Fibroblast of skin of right biceps (primary cell): ENCODE data around the gene DNAAF9.
"Not testable (repeated sequence)": the region's sequence is repeated elsewhere in the genome, so short reads cannot be mapped to it uniquely, and the experiment has no call there.

Source experiments
- DNase-seq: peaks from one replicate; pipeline ENCODE4 v3.0.0-alpha.2; 2013

DNAAF9 gene

DNA sequence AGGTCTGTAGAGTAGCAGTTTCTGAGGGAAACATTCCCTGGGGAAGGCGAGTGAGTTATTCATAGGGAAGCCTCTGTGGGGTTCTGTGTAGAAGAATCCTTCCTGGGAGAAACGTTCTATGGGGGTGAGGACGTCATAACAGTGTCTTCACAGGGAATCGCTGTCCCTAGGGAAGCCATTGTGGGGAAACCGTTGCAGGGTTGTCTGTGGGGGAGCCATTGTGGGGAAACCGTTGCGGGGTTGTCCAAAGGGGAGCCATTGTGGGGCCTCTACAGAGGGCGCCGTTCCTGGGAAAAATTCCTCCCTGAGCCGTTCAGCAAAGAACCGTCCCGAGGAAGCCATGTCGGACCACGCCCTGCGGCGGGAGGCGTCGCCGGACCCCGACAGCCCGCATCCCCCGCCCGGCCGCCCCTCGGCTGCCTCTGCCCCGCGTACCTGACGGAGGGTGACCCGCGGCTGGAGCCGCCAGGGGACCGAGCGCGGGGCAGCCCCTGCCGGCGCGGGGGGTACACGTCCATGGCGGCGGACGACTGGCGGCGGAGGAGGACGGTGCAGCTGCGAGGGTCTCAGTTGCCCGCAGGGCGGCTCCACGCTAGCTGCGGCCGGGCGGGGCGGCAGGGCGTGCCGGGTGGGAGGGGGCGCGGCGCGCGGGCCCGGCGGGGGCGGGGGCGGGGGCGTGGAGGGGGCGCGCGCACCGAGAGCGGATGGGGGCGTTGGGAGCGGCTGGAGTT is at the start of gene DNAAF9:
Gene DNAAF9 (minus strand): TSS at position 630 of the 731 bp plus-strand sequence. CDS start 112 bp downstream, at position 518.
- DNase-seq = peak; percentile 67

DNA sequence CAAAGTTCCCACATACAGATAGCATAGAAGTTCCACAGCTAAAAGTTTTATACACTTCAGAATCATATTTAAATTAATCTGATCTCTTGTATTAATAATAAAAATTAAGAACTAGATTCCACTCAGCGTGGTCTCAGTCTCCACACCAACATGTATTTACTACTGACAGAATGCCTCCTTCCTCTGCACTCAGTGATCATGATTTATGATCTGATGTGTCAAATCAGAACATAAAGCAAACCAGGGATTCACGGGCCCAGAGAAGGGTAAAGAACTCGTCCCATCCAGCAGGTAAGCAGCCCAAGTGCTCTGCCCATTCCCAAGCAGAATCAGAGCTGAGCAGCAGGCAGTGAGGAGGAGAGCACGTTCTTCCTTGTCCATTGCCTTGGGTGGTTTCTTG is 49.2 kb upstream of the DNAAF9 start:
- no peak for DNase-seq

DNA sequence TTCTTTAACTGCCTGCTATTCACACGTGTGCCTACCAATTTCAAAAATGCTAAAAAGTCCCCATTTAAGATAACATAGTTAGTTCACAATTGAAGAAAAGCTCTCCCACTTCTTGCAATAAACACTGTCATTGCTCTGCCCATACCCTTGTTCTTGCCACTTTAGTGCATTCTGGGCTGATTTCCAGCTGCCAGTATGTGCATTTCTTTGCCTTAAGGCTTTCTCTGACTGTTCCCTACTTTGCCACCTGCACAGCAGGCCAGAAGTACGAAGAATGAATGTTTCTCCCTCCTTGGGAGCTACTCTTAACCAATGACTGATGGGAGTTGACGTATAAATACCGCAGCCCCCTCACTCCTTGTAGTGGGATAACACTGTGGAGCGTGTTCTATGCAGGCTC is 47.4 kb upstream of the DNAAF9 start:
- no peak for DNase-seq

DNA sequence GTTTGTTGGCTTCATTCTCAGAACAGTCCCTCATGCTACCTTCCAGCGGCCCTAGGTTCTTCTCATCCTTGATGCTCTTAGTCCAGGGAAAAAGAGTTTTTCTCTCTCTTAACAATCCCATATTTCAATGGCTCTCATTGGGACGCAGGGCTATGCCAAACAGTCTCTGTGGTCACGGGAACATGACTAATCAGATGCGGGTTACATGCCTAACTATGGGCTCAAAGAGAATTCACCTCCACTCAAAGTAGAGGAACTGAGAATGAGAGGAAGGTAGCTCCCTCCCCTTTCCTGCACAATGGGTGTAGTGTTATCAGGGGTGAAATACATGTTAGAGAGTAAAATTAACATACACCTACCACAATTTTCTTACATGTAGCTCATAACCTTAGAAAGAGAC is 45.2 kb upstream of the DNAAF9 start:
- no peak for DNase-seq

DNA sequence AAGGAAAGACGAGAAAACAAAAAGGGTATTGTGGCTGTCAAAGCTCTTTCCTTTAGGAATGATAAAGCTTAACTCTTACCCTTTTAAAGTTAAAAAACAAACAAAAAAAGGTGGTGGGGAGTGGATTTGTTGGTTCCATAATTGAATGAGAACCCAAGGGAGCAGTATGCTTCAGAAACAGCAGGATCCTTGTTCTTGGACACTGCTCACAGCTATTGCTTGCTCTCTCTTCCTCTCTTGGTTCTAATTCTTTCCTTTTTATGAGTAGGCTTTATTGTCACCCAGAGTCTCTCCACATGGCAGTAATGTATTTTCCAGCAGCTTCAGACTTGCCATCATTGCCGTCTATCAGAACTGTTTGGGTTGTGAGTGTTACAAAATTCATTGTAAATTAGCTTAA is 44.7 kb upstream of the DNAAF9 start:
- DNase-seq = no peak

DNA sequence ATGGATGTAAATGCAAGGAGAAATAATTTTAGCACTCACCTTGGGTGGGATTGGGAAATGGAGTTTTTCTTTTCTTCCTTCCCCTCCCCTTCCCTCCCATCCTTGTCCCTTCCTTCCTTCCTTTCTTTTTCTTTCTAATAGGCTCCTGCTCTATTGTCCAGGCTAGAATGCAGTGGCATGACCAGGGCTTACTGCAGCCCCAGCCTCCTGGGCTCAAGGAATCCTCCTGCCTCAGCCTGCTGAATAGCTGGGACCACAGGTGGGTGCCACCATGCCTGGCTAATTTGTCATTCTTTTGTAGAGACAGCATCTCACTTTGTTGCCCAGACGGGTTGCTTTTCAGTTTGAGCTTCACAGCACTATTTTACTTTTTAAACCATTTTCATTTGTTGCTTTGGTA is 41.9 kb upstream of the DNAAF9 start:
- no peak for DNase-seq

DNA sequence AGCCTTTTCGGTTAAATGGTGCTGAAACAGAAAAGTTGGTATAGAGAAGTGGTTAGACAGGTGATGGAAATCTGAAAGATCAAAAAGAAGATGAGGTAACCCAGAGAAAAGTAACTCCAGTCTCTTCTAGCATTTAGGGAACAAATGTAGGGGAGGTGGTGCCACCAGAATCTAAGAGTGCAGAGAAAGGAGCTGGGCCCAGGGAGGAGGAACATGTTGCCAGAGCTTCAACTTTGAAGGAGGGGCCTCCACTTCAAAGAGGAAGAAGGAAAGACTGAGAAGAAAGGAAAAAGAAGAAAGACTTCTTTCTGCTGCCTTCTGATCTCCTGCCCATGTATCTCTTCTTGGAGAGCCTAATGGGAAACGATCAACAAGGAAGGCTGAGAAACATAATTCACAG is 39.9 kb upstream of the DNAAF9 start:
- DNase-seq = no peak

DNA sequence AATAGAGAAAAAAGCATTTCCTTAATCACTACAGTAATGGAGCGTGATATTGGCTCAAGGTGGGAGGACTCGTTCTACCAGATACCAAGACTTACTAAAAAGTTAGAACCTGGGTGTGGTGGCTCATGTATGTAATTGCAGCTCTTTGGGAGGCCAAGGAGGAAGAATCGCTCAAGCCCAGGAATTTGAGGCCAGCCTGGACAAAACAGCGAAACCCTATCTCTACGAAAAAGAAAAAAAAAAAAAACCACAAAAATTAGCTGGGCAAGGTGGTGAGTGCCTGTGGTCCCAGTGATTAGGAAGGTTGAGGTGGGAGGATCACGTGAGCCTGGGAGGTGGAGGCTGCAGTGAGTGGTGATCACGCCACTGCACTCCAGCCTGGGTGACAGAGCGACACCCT is 39.3 kb upstream of the DNAAF9 start:
- no peak for DNase-seq

DNA sequence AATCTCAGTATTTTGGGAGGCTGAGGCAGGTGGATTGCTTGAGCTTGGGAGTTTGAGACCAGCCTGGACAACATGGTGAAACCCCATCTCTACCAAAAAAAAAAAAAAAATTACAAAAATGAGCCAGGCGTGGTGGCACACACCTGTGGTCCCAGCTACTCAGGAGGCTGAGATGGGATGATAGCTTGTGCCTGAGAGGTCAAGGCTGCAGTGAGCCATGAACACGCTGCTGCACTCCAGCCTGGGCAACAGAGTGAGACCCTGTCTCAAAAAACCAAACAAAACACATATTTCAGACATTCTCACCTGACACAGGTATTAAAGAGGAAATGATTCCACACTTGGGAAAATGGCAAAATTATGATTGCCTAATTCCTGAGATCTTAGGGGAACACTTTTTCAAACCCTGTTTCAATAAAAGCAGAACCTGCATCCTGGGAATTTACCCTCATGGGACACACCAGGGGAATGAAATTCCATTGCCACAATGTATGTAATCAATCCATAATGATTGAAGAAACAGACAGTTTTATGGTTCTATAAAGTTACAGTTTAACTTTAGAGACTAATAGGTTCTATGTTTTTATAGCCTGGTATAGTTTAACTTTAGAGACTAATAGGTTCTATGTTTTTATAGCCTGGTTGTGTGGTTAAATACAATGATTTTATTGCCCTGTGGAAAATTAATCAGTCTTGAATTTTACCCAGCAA is 29.6 kb upstream of the DNAAF9 start:
- no peak for DNase-seq

DNA sequence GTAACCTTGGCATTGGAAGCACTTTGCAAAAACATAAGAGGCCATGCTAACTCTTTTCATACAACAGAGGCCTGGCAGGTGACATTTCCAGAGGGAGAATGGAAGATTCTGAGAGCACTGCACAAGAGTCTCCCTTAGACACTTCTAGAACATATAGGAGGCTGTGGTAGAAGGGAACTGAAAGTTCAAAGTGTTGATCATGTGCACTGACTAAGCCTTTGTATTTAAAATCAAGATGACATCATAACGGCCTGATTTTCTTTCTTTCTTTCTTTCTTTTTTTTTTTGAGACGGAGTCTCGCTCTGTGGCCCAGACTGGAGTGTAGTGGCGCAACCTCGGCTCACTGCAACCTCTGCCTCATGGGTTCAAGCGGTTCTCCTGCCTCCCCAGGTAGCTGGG is 26.8 kb upstream of the DNAAF9 start:
- DNase-seq = no peak

DNA sequence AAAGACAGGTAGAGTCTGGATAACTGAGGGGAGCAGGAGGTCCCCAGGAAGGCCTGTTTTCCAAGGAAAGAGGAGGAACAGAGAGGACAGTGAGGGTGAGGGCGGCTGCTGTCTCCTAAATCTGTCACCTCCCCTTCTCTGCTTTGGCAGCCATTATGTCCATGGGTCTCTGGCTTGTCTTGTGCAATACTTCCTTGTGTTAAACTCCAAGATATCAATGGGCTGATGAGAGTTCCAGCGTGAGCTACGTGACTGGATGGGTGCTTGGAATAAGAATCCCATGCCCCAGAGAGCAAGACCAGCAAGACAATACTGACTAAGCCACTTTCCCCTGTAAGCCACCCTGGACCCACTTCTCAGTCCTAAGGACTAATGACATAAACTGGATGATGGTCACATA is 26.3 kb upstream of the DNAAF9 start:
- DNase-seq = no peak

DNA sequence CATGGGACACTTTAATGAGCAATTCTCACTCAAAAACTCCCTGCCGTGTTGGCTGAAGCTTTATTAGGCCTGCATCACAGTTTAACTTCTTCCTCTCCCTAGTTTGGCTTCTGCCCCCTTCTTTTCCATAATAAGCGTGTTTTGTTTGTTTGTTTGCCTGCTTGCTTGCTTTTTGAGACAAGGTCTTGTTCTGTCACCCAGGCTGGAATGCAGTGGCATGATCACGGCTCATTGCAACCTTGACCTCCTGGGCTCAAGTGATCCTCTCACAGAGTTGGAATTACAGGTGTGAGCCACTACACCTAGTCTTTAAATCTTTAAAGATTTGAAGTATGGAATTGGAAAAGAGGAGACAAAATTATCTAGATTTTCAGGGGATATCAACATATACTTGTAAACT is 25.4 kb upstream of the DNAAF9 start:
- DNase-seq = no peak

DNA sequence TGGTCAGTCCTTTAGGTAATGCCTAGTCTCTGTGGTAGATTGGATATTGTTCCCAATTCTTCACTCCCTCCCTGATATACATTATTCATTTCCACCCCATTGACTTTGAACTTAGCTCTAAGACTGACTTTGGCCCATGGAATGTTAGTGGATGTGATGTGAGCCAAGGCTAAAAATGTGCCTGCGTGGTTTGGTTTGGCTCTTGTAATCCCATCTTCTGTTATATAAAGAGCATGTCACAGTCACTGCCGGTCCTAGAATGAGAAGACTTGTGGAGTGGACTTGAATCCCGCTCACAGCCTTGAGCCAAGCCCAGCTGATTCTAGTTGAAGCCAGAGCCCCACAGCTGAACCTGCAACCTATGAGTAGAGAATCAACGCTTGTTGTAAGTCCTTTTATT is 23.6 kb upstream of the DNAAF9 start:
- peak; percentile 2 for DNase-seq

DNA sequence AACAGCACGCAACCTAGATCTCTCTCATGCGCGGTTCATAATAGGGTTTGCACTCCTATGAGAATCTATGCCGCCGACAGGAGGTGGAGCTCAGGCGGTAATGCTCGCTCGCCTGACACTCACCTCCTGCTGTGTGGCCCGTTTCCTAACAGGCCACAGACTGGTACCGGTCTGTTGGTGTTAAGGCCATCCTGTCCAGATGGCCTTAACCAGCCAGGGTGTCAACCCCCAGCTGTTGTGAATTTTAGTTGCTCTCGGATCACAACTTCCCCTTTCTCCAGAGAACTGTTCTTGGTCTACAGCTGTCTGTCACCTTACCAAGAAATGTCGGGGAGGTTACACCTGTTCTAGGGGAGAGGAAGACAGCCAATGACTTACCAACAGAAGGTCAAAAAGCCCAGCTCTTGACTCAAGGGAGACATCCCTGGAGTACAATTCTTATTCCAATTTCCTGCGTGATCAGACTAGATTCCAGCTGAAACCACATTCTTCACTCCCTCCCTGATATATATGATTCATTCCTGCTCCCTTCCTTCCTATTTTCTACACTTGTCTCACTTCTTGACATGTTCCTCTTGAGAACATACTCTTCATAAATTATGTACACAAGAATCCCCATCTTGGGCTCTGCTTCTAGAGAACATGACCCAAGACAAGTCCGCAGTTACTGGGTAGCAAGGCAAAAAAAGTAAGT is 23.1 kb upstream of the DNAAF9 start:
- no peak for DNase-seq

DNA sequence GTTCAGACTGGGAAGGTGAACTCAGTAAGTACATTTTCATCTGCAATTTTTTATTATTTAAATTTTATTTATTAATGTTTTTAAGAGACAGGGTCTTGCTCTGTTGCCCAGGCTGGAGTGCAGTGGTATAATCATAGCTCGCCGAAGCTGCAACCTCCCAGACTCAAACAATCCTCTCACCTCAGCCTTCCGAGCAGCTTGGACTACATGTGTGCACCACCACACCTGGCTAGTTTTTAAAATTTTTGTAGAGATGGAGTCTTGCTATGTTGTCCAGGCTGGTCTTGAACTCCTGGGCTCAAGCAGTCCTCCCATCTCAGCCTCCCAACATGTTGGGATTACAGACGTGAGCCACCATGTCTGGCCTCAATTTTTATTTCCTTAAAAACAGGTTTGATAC is 19.3 kb upstream of the DNAAF9 start:
- DNase-seq = not testable (repeated sequence)

DNA sequence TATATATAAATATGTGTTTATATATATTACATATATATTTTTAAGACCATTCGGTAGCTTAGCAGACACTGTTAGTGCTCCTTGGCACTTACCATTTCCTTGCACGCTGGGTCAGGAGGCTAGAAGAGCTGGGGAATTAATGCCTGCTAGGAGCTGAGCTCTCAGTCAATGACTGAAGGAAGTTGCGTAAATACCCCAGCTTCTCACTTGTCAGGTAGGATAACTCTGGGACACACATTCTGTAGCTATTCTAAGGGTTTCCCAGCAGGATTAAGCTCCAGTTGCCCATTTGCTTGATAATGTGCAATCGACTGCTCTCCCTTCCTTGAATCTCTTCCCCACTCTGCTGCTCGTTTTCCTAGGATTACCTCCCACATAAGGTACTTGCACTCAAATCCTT is 15.7 kb upstream of the DNAAF9 start:
- no peak for DNase-seq

DNA sequence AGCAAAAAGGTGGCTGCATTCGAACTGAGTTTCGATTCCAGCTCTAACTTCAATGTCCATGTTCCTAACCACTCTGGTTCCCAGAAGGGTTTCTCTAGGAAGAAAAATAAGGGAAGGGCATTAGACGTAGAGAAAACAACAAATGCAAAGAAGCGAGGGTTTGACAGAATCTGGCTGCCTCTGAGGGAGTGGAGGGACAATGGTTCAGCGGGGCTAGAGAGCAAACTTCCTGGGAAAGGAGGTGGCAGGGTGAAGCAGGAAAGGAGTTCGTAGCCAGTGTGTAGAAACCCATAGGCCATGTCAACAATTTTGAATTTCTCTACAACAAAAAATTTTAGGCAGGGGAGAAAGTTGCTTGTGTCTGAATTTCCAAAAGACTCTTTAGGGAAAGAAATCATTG is 14.5 kb upstream of the DNAAF9 start:
- no peak for DNase-seq

DNA sequence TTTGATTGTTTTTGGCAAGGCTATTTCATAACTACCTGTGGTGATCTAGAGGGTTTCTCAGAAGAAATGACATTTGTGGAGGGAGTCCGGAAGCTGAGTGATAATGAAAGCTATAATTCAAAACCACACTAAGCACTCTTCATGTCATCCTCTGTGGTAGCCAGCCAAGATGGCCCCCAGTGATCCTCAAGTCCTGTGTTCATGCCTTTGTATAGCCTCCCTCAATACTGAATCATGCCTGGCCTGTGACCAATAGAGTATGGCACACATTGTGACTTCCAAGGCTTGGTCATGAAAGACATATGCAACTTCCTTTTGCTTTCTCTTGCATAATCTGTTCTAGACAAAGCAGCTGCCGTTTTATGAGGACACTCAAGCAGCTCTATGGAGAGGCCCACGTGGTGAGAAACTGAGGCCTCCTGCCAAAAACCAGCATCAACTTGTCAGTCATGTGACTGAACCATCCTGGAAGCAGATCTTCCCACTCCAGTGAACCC is 12.8 kb upstream of the DNAAF9 start:
- peak; percentile 63 for DNase-seq

DNA sequence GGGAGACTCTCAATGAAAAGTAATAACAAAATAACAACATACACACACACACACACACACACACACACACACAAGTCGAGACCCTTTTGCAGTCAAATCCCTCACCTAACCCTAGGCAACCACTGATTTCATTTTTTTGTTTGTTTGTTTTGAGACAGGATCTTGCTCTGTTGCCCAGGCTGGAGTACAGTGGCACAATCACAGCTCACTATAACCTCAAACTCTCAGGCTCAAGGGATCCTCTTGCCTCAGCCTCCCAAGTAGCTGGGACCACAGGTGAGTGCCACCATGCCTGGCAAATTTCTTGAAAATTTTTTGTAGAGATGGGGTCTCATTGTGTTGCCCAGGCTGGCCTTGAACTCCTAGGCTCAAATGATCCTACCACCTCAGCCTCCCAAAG is 10.7 kb upstream of the DNAAF9 start:
- DNase-seq = not testable (repeated sequence)

DNA sequence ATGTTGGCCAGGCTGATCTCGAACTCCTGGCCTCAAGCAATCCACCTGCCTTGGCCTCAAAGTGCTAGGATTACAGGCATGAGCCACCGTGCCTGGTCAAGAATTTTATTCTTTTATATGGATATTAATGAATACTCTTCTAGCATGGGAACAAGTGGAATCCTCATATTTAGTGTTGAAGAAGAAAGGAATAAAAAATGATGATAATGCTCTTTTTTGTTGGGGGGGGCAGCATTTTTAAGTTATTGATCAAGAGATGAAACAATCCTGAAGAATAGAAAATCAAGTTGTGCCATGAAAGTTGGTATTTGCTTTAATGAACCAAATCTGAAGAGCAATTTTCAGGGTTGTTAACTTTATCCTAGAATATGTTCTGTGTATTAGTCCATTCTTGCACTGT is 6.7 kb upstream of the DNAAF9 start:
- DNase-seq = no peak

DNA sequence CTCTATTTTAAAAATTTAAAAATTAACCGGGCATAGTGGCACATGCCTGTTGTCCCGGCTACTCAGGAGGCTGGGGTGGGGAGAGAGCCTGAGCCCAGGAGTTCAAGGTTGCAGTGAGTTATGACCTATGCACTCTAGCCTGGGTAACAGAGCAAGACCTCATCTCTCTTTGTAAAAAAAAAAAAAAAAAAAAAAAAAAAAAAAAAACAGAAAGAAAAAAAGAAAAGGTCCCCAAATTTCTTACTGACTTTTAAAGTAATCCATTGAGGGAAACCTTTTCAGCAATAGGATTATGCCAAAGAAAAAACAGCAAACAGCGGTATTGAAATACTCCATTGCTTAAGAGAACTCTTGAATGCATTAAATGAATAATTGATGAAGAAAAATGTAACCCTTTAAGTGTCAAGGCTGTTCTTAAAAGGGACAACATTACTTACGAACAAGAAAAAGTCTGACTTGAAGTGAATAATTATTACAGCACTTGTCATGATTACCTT is 6.0 kb upstream of the DNAAF9 start:
- DNase-seq = no peak

DNA sequence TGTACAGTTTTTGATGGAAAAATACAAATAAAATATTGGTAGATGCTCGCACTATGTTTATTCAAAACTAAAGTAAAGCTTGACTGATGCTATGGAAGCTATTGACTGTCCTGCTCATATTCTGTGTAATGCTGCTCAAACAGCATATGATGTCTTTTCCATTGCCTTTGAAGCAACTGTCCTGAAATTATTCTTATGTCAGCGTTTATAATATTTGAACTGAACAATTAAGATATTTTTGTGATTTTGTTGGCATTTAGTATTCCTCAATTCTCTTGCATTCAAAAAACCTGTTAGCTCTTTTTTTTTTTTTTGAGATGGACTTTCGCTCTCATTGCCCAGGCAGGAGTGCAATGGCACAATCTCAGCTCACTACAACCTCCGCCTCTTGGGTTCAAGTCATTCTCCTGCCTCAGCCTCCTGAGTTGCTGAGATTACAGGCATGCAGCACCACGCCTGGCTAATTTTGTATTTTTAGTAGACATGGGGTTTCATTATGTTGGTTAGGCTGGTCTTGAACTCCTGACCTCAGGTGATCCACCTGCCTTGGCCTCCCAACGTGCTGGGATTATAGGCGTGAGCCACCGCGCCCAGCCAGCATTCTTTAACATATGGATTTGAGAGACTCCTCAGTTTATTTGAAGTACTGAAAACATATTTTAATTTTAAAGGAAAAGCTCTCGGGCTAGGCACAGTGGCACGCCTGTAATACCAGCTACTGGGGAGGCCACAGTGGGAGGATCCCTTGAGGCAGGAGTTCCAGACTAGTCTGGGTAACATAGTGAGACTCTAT is 5.3 kb upstream of the DNAAF9 start:
- DNase-seq = no peak

DNA sequence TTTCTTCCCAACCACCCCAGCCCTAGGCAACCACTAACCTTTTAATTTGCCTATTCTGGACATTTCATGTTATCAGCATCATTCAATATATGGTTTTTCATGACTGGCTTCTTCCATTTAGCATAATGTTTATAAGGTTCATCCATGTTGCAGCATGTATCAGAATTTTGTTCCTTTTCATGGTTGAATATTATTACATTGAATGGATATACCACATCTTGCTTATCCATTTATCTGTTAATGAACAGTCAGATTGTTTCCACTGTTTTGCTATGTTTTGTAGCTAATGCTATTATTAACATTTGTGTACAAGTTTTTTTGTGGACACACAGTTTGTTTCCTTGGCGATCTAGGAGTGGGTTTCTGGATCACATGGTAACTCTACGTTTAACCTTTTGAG is 3.0 kb upstream of the DNAAF9 start:
- DNase-seq = no peak
